GM23338 (cell line): ENCODE measurements around the gene C1QTNF8.

ENCODE experiments used
- CREB1 ChIP-seq: fragments of 250-450 bp; sonication (Bioruptor Pico); IDR thresholded peaks from 2 replicates; pipeline ENCODE4 v1.5.0; 2020; ENCODE audit warnings: low read depth, mild to moderate bottlenecking, moderate library complexity
- CTCF ChIP-seq, 2 experiments: fragments of 200-600 bp in 1 of 2; sonication (generic) in 1 of 2; conservative IDR thresholded peaks; 2 replicates each; pipeline versions ENCODE4 v1.5.1 to v1.6.1; 2016 to 2017; ENCODE audit warnings: antibody characterized with exemption in 2 of 2, low read depth in 2 of 2, mild to moderate bottlenecking in 2 of 2, moderate library complexity in 1 of 2
- EZH2 ChIP-seq: fragments of 200-600 bp; sonication (generic); IDR thresholded peaks from one replicate; pipeline ENCODE4 v1.8.0; 2017; ENCODE audit warnings: antibody characterized with exemption, mild to moderate bottlenecking, low read depth; ENCODE audit not compliant: unreplicated experiment
- EZH2phosphoT487 ChIP-seq: fragments of 200-600 bp; sonication (generic); IDR thresholded peaks from one replicate; pipeline ENCODE4 v1.8.1; 2018; ENCODE audit warnings: antibody characterized with exemption; ENCODE audit not compliant: unreplicated experiment
- JUNB ChIP-seq: IDR thresholded peaks from one replicate; pipeline ENCODE4 v1.6.1; 2016; ENCODE audit warnings: antibody characterized with exemption; ENCODE audit not compliant: unreplicated experiment
- POLR2AphosphoS5 ChIP-seq: IDR thresholded peaks from 2 replicates; pipeline ENCODE4 v1.6.1; 2016; ENCODE audit warnings: antibody characterized with exemption, low read depth
- REST ChIP-seq: IDR thresholded peaks from one replicate; pipeline ENCODE4 v1.6.1; 2018; ENCODE audit warnings: antibody characterized with exemption; ENCODE audit not compliant: unreplicated experiment
- ZNF114 ChIP-seq: fragments of 250-450 bp; sonication (Bioruptor Pico); IDR thresholded peaks from 2 replicates; pipeline ENCODE4 v1.5.0; 2020; ENCODE audit warnings: mild to moderate bottlenecking, moderate library complexity

- no peak for TF ChIP-seq CTCF (conservative IDR thresholded peaks at IDR 0.05; ENCODE audit: low read depth in 2 of 2)
- TF ChIP-seq POLR2AphosphoS5: no peak
- TF ChIP-seq EZH2phosphoT487: no peak
- no peak for TF ChIP-seq REST
- no peak for TF ChIP-seq CREB1 (CRISPR knock-in tag)
- no peak for TF ChIP-seq ZNF114 (CRISPR knock-in tag)
- no peak for TF ChIP-seq JUNB
- TF ChIP-seq EZH2: no peak
Observed at GRCh38 chr16:1055557-1055924, 40.5 kb downstream of the C1QTNF8 start.
